Testis (tissue), 3 donors: Measurements from ENCODE around the gene MCOLN1. TPM values are rescaled to one million over a fixed set of nuclear protein-coding genes. Genes with fewer than 3 reads are reported as not detected.
"Not testable (repeated sequence)": the region's sequence is repeated elsewhere in the genome, so short reads cannot be mapped to it uniquely, and the experiment has no call there.

Experiments used
- DNase-seq: peaks from one replicate; pipeline ENCODE4 v3.0.0-alpha.2; 2019
- H3K27ac ChIP-seq, 2 donors: fragments of 200-600 bp; sonication (generic); one replicate each; pipeline ENCODE4 v1.5.1; 2019
- H3K27me3 ChIP-seq: fragments of 200-600 bp; sonication (generic); one replicate; pipeline ENCODE4 v1.5.1; 2019
- H3K36me3 ChIP-seq: fragments of 200-600 bp; sonication (generic); one replicate; pipeline ENCODE4 v1.5.1; 2017; ENCODE audit warnings: low read depth; ENCODE audit errors: missing control alignments
- H3K4me1 ChIP-seq: fragments of 200-600 bp; sonication (generic); one replicate; pipeline ENCODE4 v1.5.1; 2019
- H3K4me3 ChIP-seq, 2 donors: fragments of 200-600 bp; sonication (generic); one replicate each; pipeline ENCODE4 v1.5.1; 2017 to 2019
- H3K9me3 ChIP-seq: fragments of 200-600 bp; sonication (generic); one replicate; pipeline ENCODE4 v1.5.1; 2017
- POLR2A ChIP-seq: fragments of 450-650 bp; IDR thresholded peaks from one replicate; pipeline ENCODE4 v1.6.1; 2017; ENCODE audit warnings: antibody characterized with exemption, mild to moderate bottlenecking, moderate library complexity
- WGBS, 2 donors: methylation state at CpG; one replicate each; pipeline ENCODE4 v1.1.5; 2018; 5-methylcytosine and 5-hydroxymethylcytosine counted together
- intact Hi-C: fragments of 100-400 bp; cut with DNase I; formaldehyde crosslinking; loops from one replicate; pipeline ENCODE4 v1.15.1; 2023; ENCODE audit warnings: low total_unique reads
- polyA plus RNA-seq: library from polyadenylated mRNA; stranded (reverse); fragments of 350-450 nt; fragmentation: Illumina TruSeq; extraction: RNeasy Lipid Tissue Mini Kit (QIAGEN cat#74804); gene quantifications from one replicate; pipeline ENCODE4 v1.2.3, GENCODE V29; 2014; ENCODE audit warnings: low read depth, low replicate concordance; ENCODE audit not compliant: insufficient read depth
- total RNA-seq, 2 donors: library from RNA; depleted of rRNA; stranded (reverse); fragments of >200 nt; gene quantifications; one replicate each; pipeline ENCODE4 v1.2.3, GENCODE V29; 2016
- TF ChIP-seq, protein P1 (sequence below), 3 experiments: fragments of 450-650 bp in 2 of 3; fragments of 200-600 bp in 1 of 3; sonication (generic) in 1 of 3; IDR thresholded peaks; one replicate each; pipeline ENCODE4 v1.5.1; 2016 to 2019; ENCODE audit warnings: antibody characterized with exemption in 3 of 3, mild to moderate bottlenecking in 2 of 3, moderate library complexity in 1 of 3

Gene MCOLN1
- total and polyA plus RNA-seq, 3 donors from 2014 or later, result 15.2 to 26.9 (median 17.7) TPM

DNA sequence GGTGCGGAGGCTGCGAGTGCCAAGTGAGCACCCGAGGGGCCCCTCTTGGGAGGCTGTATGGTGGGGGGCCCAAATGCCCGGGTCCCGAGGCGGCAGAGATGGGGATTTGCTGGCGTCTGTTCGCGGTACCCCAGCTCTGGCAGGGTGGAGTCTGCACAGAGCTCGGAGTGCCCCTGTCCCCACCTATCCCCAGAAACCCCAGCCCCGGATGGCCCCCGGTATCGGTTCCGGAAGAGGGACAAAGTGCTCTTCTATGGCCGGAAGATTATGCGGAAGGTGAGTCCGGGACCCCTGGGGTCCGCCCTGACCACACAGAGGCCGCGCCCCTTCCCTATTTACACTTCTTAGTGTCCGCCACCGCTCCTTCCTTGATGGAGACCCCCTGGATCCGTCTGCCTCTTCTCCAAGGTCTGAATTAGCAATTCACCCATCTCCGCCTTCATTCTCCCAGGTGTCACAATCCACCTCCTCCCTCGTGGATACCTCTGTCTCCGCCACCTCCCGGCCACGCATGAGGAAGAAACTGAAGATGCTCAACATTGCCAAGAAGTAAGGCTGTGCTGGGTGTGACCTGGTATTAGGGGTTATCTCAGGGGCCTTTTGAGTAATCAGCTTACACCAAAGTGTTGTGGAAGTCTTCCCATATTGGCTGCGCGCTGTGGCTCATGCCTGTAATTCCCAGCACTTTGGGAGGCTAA is 13.7 kb downstream of the MCOLN1 start:
- DNase-seq, result no peak
- peaks cover 7% of the 10 kb centered on the region for H3K4me1 ChIP-seq
- H3K27me3 ChIP-seq, result no peaks in the 10 kb centered on the region
- H3K36me3 ChIP-seq, result no peaks in the 10 kb centered on the region
- TF ChIP-seq POLR2A, result no peak
- TF ChIP-seq, protein P1, sequence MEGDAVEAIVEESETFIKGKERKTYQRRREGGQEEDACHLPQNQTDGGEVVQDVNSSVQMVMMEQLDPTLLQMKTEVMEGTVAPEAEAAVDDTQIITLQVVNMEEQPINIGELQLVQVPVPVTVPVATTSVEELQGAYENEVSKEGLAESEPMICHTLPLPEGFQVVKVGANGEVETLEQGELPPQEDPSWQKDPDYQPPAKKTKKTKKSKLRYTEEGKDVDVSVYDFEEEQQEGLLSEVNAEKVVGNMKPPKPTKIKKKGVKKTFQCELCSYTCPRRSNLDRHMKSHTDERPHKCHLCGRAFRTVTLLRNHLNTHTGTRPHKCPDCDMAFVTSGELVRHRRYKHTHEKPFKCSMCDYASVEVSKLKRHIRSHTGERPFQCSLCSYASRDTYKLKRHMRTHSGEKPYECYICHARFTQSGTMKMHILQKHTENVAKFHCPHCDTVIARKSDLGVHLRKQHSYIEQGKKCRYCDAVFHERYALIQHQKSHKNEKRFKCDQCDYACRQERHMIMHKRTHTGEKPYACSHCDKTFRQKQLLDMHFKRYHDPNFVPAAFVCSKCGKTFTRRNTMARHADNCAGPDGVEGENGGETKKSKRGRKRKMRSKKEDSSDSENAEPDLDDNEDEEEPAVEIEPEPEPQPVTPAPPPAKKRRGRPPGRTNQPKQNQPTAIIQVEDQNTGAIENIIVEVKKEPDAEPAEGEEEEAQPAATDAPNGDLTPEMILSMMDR (IDR thresholded peaks at IDR 0.05), result no peak
- intact Hi-C loops, result no loop called here
- peak overlapping the region; percentile 60 to 85 for H3K4me3 ChIP-seq
- 18 to 38% methylated on average over 14 to 30 of the region's 30 CpGs for WGBS, 2 donors
- peak overlapping the region; percentile 26 to 92 for H3K27ac ChIP-seq
- H3K9me3 ChIP-seq, result no peaks in the 10 kb centered on the region

DNA sequence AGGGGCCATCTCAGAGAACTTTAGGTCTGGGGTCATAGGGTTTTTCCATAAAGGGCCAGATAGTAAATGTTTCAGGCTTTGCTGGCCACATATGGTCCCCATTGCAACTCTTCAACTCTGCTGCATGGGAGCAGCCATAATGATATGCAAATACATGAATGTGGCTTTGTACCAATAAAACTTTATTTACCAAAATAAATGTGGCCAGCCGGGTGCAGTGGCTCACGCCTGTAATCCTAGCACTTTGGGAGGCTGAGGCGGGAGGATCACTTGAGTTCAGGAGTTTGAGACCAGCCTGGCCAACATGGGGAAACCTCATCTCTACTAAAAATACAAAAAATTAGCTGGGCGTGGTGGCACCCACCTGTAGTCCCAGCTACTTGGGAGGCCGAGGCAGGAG is 16.6 kb downstream of the MCOLN1 start:
- intact Hi-C loops, H3K36me3 ChIP-seq, H3K9me3 ChIP-seq, H3K27ac ChIP-seq, H3K4me1 ChIP-seq, H3K4me3 ChIP-seq, DNase-seq, H3K27me3 ChIP-seq: not testable (repeated sequence)
- 90 to 96% methylated on average over 5 of the region's 5 CpGs for WGBS, 2 donors

DNA sequence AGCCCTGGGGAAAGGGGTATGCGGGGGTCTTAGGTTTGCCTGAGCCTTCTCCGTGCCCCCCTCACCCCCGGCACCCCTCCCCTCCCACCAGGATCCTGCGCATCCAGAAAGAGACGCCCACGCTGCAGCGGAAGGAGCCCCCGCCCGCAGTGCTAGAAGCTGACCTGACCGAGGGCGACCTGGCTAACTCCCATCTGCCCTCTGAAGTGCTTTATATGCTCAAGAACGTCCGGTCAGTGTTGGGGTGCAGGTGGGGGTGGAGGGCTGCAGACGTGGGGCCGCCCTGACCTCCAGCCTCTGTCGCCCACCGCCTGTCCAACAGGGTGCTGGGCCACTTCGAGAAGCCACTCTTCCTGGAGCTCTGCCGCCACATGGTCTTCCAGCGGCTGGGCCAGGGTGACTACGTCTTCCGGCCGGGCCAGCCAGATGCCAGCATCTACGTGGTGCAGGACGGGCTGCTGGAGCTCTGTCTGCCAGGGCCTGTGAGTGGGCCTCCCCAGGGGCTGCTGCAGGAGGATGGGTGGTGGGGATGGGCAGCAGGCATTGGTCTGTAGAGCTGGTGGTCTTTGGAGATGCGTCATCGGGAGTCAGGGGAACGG is 17.5 kb downstream of the MCOLN1 start:
- Histone ChIP-seq H3K27me3 (no peaks in the 10 kb centered on the region), H3K4me1 (no peaks in the 10 kb centered on the region), H3K36me3 (no peaks in the 10 kb centered on the region), H3K4me3 (no peak overlapping the region), H3K9me3 (no peaks in the 10 kb centered on the region), H3K27ac (no peak overlapping the region)
- 86 to 97% methylated on average over 6 to 28 of the region's 28 CpGs for WGBS, 2 donors
- intact Hi-C loops, result no loop called here
- DNase-seq, result no peak
- TF ChIP-seq, protein P1 (IDR thresholded peaks at IDR 0.05), result no peak
- TF ChIP-seq POLR2A, result no peak

DNA sequence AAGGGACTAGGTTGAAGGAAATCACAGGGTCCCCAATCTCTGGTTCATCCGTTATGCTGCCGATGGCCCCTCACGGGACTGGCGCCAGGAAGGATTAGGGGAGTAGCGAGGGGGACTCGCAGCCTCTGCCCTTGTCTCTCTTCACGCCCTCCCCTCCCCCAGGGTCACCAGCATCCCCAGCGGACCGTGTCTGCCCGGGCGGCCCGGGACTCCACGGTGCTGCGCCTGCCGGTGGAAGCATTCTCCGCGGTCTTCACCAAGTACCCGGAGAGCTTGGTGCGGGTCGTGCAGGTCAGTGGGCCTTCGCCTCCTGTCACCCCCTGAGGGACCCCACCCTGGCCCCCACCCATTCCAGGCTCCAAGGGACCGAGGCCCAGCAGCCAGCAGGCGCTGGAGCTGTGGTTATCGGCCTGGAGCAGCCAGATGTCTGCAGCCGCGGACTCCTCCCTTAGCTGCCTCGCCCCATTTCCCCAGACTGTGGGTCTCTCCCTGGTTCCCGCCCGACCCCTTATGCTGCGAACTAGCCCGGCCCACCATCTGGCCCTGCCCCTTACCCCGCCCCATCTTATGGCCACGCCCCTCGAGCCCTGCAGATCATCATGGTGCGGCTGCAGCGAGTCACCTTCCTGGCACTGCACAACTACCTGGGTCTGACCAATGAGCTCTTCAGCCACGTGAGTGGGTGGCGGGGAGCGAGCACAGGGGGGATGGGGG is 18.5 kb downstream of the MCOLN1 start:
- TF ChIP-seq, protein P1 (IDR thresholded peaks at IDR 0.05), result no peak
- no peak for TF ChIP-seq POLR2A
- Histone ChIP-seq H3K27me3 (no peaks in the 10 kb centered on the region), H3K4me3 (no peak overlapping the region), H3K4me1 (no peaks in the 10 kb centered on the region), H3K36me3 (no peaks in the 10 kb centered on the region), H3K9me3 (no peaks in the 10 kb centered on the region), H3K27ac (no peak overlapping the region)
- intact Hi-C loops, result no loop called here
- DNase-seq, result no peak
- WGBS, 2 donors, result 69% methylated on average over 39 of the region's 39 CpGs; no CpG with 5 or more reads in 1 of the 2 donors

DNA sequence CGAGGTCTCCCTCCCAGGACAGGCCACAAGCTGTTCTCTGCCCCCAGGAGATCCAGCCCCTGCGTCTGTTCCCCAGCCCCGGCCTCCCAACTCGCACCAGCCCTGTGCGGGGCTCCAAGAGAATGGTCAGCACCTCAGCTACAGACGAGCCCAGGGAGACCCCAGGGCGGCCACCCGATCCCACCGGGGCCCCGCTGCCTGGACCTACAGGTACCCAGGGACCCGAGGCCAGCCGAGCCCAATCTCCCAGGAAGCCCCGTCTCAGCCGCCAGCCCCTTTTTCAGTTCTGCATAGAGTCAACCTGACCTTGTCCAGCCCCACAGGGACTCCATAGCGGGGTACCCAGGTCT is 19.0 kb downstream of the MCOLN1 start:
- Histone ChIP-seq H3K27ac (no peak overlapping the region), H3K36me3 (no peaks in the 10 kb centered on the region), H3K4me1 (no peaks in the 10 kb centered on the region), H3K27me3 (no peaks in the 10 kb centered on the region), H3K9me3 (no peaks in the 10 kb centered on the region), H3K4me3 (no peak overlapping the region)
- WGBS, 2 donors, result 52 to 79% methylated on average over 10 to 15 of the region's 15 CpGs
- intact Hi-C loops, result no loop called here
- no peak for DNase-seq
- TF ChIP-seq POLR2A, result no peak
